Sciatic nerve (tissue), 2 donors: ENCODE measurements around the gene CCDC85C. TPM values are rescaled to one million over a fixed set of nuclear protein-coding genes. Genes with fewer than 3 reads are reported as not detected.
A peak's percentile ranks its signal among the peaks of the same experiment; 100 is the strongest.

ENCODE experiments used
- ATAC-seq: fragments of 200-7000 bp; cut with Tn5 transposase; one replicate; pipeline ENCODE4 v1.9.1; 2020; ENCODE audit warnings: mild to moderate bottlenecking, moderate library complexity
- DNase-seq: peaks from one replicate; pipeline ENCODE4 v3.0.0-alpha.2; 2020; ENCODE audit warnings: low spot score
- intact Hi-C: fragments of 100-400 bp; cut with DNase I; formaldehyde crosslinking; loops from one replicate; pipeline ENCODE4 v1.14.2; 2022
- total RNA-seq: library from RNA; stranded (reverse); fragmentation: NEBNext Ultra II Directional; extraction: Animal tissue kit (Norgen Biotek cat#: 25700); gene quantifications from one replicate; pipeline ENCODE4 v1.2.1, GENCODE V29; 2021
- donor health status: DM: no; HTN: no; CAD: no.
- donor health status: DM: no; HTN: no; CAD: no.

The CCDC85C gene
- total RNA-seq, 1 donor from 2014 or later: 9.0 TPM

DNA sequence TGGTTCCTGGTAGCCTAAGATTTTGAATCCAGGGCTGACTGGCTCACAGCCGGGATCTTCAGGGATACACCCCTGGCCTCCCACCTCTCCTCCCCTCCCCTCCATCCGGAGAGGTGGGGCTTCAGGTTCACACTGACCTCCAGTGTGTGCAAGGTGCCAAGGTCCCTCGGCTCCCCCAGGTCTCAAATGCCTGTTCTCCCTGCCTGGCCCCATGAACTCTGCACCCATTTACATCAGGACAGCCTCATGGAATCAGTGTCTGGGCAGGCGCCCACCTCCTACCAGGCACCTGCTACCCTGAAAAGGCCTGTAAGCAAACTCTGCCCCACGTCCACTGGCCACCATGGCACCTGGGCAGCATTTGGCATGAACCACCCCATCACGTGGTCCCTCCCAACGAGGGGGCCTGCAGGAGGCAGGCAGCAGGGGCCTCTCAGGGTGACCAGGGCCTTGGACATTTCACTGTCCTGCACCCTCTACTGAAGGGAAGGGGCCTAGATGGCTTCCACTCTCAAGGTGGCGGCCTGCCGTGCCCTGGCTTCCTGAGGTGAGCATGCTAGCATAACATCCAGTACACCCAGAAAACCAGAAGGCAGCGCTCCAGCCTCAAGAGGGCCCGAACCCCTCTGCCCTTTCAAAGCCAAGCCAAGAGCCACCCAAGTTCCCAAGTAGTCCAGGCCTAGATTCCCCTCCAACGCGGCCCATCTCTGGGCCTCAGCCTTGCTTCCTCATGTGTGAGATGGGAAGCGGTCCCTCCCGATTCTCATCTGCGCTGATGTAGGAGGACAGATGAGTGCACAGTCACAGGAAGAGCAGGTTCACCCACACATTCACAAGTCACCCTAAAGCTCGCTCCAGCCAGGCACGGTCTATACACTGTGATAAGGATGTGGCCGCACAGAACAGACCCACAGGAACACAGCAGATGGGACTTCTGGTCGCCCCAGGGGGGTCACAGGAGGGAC lies 37.3 kb downstream of the CCDC85C start:
- no peak for DNase-seq
- intact Hi-C loops: no loop called here
- no peak for ATAC-seq

DNA sequence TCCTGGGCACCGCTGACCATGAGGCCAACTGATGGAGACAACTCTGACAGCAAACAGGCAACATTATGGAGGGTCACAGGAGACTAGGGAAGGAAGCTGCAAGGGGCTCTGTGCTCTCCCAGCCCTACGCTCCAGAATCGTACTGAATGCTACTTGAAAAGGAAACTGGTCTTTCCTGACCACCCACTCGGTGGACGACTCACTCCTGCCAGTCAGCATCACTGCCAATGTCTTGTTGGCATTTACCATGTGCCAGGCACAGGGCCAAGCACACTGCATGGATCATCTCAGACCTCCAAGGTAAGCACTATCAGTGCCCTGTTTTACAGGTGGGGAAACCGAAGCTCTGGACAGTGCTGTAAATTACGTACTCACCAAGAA lies 38.0 kb downstream of the CCDC85C start:
- no peak for ATAC-seq
- DNase-seq: no peak
- intact Hi-C loops: no loop called here

DNA sequence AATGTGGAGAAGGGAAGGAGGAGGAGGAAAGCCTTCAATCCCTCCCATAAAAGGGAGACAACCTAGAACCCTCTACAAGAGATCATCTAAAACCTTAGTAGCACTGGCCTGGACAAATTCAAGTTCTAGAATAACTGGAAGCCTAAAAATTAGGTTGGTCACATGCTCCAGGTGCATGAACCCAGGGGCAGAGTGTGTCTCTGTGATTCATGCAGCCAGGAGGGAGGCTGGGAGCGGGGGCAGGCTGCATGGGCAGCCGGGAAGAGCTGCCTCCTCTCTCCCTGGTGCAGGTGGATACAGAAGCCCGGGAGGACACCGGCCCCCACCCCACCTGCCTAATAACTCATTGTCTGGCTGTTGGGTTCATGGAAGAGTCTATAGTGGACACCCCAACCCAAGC lies 38.6 kb downstream of the CCDC85C start:
- ATAC-seq (no peak), DNase-seq (no peak)
- intact Hi-C loops: no loop called here

DNA sequence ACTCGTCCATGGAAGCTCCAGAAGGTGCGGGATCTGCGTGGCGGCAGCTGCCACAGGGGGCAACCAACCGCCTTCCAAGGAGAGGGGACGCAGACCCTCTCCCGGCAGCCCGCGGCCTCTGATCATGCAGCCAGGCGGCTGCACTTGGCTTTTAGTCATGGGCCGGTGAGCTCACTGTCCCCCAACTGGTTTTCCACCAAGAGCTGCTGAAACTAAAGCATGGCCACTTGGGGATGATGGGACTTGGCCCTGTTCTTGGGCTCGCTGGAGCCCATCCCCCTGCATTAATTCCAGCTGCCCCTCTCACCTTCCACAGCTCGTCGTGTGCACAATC lies 39.1 kb downstream of the CCDC85C start:
- ATAC-seq (peak; percentile 18), DNase-seq (no peak)
- intact Hi-C loops: no loop called here

DNA sequence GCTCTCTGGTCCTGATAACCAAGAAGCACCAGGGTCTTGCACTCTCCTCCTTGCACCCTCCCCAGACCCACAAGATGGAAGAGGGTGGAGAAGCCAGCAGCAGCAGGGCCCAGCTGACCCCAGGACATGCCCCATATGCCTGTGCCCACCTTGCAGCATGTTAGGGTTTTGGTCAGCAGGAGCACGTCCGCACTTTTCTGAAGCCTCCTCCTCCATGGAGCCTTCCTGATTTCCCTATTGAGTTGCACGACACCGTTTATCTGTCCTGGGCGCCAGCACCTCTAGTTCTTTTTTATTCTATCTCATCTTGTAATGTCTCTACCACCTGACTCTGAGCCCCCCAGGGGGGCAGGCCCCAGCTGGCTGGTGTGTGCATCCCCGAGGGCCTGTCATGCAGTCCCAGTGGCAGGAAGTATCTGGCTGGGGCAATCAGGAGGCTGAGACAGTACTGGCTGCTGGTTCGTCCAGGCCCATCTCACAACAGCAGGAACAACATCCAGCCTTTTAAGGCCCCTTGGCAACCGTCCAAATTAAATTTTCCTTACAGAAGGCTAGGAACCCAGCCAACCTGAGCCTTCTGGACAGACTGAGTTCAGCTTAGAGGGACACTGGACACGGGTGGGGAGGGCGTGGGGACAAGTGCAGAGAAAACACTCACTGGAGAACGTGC lies 39.6 kb downstream of the CCDC85C start:
- intact Hi-C loops: no loop called here
- peak; percentile 76 for ATAC-seq
- DNase-seq: no peak

DNA sequence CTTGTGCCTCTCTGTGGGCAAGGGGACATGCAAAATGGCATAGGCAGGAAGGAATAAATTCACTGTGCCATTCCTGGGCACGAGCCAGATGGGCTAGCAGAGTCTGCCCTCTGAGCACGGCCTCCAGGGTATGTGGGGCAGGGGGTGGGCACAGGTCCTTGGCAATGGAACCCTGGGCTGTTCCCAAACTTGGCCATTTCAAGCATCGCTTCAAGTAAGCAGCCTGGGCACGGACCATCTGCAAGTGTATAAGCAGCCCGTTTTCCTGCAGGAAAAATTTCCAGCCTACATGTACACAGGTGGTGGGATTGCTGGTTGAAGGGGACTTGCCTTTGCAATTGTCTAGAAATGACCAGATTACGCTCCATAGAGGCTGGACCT lies 40.3 kb downstream of the CCDC85C start:
- ATAC-seq (no peak), DNase-seq (no peak)
- intact Hi-C loops: no loop called here

DNA sequence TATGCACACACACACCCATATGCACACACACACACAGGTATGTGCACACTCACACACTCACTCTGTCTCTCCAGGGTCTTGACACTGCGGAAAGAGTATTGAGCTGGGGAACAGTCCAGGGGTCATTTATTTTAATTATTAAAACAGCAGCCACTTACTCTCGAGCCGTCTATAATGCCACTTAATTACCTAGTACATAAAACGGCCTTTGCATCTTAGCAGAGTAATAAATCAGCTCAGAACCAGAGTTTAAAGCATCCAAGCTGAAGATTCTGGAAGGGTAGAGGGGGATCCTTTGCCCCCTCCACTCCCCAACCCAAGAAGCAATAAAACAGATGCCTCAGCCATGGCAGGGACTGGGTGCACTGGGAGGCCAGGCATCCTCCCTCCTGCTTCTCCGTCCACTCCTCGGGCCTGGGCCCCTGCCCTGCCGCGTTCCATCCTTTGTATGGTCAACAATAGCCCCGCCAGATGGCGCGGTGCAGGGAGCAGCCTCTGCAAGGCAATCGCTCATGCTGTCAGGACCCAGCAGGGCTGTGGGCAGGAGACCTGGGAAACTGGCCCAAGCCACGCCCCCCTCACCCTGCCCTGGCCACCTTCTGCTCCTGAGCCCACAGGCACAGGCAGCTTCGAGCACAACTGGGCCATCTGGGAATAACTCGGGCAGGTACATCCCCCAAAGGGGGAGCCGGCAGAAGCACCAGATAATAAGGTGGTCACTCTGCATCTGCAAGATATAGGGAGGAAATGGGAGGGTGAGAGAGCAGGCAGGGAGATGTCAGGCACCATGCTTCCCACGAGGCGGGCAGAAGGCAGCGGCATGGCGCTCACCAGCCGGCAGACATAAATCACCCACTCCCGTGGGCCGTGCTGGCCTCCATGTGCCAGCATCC lies 40.9 kb downstream of the CCDC85C start:
- intact Hi-C loops: no loop called here
- ATAC-seq (peak; percentile 76), DNase-seq (peak; percentile 80)

DNA sequence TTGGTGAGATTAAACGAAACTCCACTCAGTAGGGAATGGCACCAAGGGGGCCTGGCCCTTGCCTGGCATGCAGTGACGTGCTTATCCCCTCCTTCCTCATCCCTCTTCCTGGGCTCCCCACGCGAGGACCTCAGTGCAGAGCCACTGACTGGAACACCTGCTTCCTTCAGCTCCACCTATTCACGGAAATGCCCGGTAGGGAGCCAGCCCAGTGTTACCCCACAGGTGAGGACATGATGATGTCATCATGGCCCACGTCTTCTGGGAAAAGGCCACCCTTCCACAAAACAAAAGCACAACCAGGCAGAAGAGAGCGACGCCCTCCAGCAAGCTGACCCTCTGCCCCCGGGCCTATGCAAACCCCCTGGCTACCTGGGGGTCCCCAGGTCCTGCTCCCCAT lies 42.1 kb downstream of the CCDC85C start:
- ATAC-seq: no peak
- intact Hi-C loops: no loop called here

DNA sequence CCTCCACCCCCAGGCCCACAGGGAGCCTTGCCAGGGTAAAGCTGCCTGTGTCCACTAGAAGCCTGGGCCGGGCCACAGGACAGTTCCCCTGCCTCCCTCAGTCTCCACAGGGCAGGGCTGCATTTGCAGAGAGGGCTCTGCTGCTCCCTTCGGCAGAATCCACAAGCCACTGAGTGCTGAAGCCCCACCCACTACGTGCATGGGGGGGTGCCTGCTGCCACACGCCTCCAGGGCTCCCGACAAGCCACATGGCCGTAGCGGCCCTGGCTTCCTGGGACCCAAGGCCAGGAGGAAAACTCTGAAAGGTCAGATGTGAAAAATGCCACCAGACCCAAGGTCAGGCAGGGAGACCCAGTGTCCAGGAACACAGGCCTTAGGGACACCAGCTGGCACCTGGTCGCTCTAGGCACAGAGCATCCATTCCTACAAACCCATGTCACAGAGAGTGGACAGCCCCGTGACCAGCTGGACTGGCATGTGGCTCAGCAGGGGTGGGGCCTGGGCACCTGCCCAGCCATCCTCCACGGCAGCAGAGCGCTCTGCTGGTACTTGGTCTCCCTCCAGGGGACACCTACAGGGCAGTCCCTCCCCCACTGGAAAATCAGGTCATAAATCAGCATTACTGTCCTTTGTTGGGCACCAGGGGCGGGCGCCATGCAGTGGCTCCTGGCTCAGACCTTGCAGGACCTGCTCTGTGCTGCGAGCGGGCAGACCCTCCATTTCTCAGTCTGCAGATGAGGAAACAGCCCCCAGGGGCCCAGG lies 42.9 kb downstream of the CCDC85C start:
- intact Hi-C loops: no loop called here
- ATAC-seq: no peak
- DNase-seq: no peak

More for the DNA sequence above, 42.1 kb downstream of the CCDC85C start:
- DNase-seq: no peak

DNA sequence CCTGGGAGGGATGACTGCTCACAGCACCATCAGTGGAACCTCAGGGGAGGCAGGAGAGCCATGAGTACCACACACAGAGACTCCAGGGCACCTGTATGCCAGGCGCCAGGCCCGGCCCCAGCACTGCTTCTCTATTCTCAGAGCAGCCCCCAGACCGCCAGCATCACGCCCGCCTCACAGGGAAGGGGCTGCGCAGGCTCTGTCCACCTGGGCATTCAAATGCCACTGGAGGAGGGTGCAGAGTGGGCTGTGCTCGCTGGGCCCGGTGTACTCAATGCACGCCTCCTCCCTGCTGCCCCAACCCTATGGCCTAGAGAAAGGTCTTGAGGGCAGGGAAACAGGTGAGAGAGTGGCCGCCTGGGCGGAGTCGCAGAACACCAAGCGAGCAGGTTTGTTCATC lies 43.6 kb downstream of the CCDC85C start:
- intact Hi-C loops: no loop called here
- ATAC-seq: no peak

DNA sequence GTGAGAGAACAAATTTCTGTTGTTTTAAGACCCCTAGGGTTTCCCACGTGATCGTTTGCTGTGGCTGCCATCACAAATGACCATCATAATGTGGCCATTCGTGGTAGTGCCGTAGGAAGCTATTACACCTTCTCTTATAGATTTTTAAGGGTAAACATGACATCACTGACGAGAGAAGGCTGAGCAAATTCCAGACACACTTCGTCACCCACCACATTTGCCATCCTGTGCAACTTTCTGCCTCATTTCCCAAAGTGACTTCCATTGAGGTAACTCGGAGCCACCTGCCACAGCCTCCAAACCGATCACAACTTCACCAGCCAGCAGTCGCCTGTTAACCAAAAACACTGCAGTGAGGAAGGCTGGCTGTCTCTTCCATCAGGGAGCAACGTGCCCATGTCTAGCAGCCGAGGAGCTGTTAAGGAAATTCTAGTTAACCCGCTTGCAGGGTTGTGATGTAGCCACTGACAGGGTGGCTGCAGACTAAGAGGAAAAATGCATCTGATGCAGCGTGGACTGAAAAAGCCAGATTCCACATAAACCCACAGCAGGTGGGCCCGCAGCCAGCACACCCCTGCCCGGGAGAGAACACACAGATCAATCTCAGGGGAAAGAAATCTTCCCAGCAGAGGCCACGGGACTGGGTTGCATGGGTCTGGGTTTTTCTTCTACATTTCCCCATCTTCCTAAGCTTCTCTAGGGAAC lies 44.6 kb downstream of the CCDC85C start:
- intact Hi-C loops: no loop called here
- no peak for DNase-seq
- no peak for ATAC-seq

More for the DNA sequence above, 43.6 kb downstream of the CCDC85C start:
- DNase-seq: no peak

DNA sequence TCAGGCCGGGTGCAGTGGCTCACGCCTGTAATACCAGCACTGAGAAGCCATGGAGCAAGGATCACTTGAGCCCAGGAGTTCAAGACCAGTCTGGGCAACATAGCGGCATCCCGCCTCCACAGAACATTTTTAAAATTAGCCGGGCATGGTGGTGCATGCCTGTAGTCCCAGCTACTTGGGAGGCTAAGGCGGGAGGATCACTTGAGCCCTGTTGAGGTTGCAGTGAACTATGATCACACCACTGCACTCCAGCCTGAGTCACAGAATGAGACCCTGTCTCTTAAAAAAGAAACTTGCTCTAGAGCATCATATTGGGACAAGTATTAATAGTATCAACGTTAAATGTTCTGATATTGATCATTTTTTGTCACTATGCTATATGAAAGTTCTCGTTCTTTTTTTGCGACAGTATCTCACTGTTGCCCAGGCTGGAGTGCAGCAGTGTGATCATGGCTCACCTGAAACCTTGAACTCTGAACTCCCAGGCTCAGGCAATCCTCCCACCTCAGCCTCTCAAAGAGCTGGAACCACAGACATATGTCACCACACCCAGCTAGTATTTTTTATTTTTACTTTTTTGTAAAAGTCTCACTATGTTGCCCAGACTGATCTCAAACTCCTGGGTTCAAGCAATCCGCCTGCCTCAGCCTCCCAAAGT lies 47.7 kb downstream of the CCDC85C start:
- intact Hi-C loops: no loop called here
- ATAC-seq (no peak), DNase-seq (no peak)

DNA sequence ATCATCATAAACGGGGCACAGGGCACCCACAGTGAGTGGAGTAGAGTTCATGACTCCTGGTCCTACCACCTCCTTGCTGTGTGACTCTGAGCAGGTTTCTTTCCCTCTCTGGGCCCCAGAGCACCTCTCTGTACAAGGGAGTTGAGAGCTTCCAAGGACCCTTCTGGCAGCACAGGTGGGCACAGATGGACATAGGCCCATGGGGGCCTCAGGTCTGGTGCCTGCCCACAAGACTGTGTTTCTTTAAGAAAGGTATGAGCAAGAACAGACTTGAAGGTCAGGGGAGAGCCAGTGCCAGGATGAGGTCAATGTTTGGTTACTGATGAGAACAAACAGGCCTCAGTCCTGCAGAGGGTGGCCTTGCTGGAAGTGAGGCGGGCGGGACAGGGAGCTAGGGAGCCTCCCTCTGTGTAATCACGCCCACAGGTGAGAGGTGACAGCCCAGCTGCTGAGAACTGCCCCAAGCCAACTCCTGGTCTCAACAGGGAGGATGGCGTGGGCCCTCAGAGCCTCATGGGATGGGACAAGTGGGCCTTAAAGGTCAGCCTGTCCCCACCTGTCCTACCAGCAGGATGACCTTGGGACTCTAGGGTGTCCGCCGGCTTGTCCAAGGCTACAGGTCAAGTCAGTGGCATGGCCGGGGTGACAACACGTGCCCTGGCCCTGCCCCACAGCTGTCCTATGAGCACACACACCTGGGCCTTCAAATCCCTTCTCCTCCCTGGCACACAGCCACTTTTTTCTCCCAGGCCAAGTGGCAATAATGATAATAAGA lies 49.1 kb downstream of the CCDC85C start:
- intact Hi-C loops: no loop called here
- DNase-seq: no peak
- no peak for ATAC-seq

DNA sequence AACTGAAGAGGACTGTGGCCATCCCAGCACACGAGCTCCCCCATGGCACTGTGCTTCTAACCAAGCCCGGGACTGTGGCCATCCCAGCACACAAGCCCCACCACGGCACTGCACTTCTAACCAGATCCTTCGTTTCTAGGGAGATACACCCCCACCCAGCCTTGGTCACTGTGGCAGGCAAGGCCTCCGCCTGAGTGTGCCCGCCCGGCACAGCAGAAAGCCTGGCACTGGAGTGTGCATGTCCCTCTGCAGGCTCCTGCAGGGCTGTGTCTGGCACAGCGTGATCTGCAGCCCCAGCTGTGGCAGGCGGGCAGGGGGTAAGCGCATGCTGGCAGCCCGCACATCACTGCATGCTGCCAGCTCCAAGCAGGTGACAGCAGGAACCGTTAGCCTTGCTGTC lies 49.8 kb downstream of the CCDC85C start:
- DNase-seq: no peak
- intact Hi-C loops: no loop called here
- peak; percentile 12 for ATAC-seq

DNA sequence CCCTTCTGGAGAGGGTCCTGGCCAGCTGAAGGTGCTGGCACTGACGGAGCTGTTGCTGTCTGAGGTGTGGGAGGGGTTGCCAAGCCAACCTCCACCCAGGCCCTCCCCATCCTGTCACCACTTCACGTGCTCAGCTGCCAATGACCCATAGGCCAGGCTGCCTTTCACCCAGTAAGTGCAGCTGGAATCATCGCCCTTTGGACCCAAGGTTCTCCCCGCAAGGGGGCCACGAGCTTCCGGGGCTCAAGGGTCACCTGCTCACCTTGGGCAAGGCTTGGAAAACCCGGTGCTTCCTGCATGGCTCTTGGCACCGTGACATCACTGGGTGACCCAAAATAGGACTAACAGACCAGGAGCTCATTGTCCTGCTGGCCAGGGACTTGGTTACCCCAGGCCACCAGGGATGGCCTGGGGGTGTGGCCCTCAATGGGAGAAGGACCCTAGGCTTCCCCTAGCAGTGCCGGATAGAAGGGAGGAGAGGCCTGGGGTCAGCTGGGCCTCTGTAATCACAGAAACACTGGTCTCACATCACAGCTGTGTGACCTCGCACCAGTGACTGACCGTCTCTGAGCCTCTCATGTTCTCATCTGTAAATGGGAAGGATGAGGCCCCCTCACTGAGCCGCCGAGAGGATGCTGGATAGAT lies 51.3 kb downstream of the CCDC85C start:
- no peak for DNase-seq
- intact Hi-C loops: no loop called here
- ATAC-seq: no peak

DNA sequence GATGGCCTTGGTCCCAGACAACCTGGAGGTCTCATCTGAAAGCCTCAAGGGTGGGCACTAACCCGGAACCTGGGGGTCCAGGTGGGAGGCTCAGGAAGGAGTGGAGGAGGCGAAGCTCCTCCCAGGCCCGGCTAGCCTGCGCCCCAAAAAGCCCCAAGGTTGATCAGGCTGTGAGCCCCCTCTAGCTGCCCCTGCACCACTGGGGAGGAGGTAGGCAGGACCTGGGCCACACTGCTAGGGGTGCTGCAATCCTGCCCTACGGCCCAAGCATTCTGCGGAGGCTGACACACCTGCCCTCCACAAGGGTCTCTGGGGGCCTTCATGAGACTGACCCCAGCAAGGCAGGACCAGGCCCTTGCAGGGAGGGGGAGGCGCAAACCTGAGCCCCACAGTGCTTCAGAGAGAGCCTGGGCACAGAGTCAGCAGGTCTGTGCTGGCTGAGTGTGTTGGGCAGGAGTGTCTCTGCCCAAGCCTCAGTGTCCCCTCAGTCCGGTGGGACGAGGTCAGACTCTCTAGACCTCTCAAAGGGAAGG lies 51.9 kb downstream of the CCDC85C start:
- DNase-seq: no peak
- intact Hi-C loops: no loop called here
- ATAC-seq: no peak
